IPS-18c (cell line): ENCODE measurements around the gene ABI2.
"Not testable (repeated sequence)": the region's sequence is repeated elsewhere in the genome, so short reads cannot be mapped to it uniquely, and the experiment has no call there.

Experiments
- H3K4me3 ChIP-seq: 2 replicates; pipeline ENCODE4 v1.7.0; 2013; ENCODE audit warnings: low read depth, mild to moderate bottlenecking, low read length, moderate library complexity; ENCODE audit not compliant: insufficient read depth
- H3K9me3 ChIP-seq: one replicate; pipeline ENCODE4 v1.6.1; 2013; ENCODE audit warnings: mild to moderate bottlenecking, low read length, moderate library complexity; ENCODE audit not compliant: control insufficient read depth, insufficient read depth

Gene ABI2

DNA sequence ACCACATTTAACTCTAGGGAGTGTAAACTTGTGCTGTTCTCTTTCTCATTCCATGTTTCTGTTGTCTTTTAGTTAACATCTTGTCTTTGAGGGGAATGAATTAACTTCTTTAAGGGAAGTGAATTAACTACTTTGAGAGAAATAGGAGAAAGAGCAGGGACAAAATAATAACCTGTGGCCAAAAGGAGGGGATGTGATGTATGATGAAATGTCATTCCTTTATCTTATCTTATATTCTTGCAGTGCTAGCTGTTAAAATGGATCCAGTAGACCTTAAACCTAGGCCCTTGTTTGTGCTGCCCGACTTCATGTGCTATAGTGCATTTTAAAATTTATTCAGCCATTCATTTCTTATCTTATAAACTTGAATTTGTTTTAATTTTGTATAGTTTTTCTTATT lies 18.4 kb downstream of the ABI2 start:
- H3K9me3 ChIP-seq: no peaks in the 10 kb centered on the region
- H3K4me3 ChIP-seq: no peak overlapping the region

DNA sequence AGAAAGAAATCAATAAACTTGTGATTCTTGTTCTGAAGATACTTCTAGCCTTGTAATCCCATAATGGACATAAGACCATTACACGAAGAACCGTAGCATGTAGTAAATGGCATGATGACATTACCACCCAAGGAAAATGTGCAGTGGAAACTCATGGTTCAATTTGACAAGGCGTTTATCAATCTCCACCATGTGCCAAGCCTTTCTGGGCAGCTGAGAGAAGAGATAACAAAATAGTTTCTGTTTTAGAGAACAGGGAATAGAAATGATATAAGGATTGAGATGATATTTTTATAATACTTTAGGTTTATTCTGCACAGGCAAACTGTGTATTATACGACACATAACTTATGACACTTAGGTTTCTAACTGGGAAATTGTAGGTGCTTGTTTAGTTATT lies 19.2 kb downstream of the ABI2 start:
- Histone ChIP-seq H3K9me3 (no peaks in the 10 kb centered on the region), H3K4me3 (no peak overlapping the region)

DNA sequence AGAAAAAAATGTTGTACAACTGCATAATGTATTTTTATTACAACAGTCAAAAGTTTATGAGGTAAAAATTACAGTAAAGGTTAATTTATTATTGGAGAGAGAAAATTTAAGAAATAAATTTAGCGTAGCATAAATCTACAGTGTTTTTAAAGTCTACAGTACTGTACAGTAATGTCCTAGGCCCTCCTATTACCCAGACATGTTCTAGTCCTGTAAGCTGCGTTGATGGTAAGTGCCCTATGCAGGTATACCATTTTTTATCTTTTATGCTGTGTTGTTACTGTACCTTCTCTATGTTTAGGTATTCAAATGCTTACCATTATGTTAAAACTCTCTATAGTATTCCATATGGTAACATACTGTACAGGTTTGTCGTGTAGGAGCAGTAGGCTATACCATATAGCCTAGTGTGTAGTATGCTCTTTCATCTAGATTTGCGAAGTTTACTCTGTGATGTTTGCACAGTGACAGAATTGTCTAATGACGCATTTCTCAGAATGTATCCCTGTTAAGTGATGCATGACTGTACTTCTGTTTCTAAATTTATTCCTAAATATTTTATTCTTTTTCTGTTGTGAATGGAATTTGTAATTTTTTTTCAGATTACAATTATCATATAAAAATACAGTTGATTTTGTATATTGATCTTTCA lies 24.5 kb downstream of the ABI2 start:
- no peak overlapping the region for H3K4me3 ChIP-seq

DNA sequence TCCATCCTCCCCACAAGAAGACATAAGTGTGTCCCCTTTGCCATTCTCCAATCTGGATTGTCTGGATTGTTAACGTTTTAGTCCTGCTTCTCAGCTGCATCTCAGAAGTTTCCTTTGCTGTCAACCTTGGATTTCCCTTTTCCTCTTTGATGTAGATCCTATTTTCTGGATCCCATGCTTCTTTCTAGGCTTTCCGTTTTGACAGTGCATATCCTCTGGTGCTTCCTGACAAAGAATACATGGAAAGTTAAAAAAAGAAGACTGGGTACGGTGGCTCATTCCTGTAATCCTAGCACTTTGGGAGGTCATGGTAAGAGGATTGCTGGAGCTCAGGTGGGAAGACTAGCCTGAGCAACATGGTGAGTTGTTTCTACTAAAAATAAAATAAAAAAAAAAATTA lies 26.8 kb downstream of the ABI2 start:
- no peaks in the 10 kb centered on the region for H3K9me3 ChIP-seq
- H3K4me3 ChIP-seq: no peak overlapping the region

More for the DNA sequence above, 24.5 kb downstream of the ABI2 start:
- no peaks in the 10 kb centered on the region for H3K9me3 ChIP-seq

DNA sequence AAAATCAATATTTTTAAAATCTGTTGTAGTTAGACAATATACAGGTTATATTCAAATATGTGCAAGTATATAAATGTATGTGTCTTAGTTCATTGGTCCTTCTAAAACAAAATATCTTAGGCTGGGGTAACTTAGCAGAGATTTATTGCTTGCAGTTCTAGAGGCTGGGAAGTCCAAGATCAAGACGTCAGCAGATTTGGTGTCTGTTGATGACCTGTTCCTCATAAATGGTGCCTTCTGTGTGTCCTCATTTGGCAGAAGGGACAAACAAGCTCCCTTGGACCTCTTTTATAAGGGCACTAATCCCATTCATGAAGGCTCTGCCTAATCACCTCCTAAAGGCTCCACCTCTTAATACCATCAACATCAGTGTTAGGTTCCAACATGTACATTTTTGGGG lies 31.3 kb downstream of the ABI2 start:
- no peaks in the 10 kb centered on the region for H3K9me3 ChIP-seq
- H3K4me3 ChIP-seq: no peak overlapping the region

DNA sequence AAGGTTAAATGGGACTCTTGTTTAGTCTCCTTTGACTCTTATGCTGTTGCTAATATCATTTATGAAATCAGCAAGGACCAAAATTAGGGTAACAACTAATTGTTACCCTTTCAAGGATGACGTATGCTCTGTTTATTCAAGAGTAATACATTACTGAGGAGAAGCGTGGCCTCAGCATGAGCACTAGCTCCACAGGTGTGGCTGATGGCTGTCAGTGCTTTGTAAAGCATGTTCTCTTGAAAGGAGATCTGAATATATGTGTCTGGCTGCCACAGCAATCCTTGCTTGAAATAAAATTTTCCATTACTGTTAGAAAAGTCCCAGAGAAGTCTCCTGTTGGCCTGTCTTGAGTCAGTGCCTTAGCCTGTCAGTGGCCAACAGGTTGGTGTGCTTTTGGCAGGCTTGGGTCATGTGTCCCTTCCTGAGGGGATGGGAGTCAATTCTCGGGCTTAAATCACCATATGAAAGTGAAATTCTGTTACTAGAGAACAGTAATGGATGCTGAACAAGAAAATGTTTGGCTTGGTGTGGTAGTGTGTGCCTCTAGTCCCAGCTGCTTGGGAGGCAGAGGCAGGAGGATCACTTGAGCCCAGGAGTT lies 32.7 kb downstream of the ABI2 start:
- Histone ChIP-seq H3K9me3 (no peaks in the 10 kb centered on the region), H3K4me3 (no peak overlapping the region)

DNA sequence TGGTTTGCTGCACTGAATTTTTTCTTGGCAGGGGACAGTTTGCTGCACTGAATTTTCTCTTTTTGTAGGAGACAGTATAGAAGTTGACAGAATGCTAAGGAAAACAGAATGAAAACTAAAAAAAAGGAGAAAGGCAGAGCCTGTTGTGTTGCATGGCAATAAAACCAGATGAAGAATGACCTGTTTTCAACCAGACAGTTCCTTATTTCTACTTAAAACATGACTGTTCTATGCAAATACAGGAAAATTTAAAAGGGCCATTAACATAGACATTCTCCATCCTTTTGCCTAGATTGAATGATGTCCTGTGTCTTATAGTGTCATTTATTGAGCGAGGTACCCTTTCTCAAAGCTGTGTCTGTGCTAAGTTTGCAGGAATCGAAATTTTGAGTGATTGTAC lies 33.3 kb downstream of the ABI2 start:
- H3K9me3 ChIP-seq: no peaks in the 10 kb centered on the region
- H3K4me3 ChIP-seq: no peak overlapping the region

DNA sequence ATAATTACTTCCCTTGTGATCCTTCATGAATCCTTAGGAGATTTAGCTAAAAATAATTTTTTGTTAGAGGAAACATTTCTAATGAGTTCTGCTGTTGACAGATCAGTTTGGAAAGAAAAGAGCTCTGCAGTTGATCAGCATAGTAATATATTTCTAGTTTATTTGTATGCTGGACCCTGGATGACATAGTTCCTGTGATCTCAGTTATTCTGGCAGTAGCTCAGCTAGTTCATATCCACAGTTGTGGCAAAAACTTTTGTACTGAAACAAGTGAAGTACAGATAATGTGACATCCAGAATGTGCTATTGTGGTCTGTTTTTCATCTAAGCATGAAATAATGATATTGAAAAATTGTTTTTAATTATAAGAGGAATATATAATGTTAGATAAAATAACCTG lies 33.7 kb downstream of the ABI2 start:
- Histone ChIP-seq H3K4me3 (no peak overlapping the region), H3K9me3 (no peaks in the 10 kb centered on the region)

DNA sequence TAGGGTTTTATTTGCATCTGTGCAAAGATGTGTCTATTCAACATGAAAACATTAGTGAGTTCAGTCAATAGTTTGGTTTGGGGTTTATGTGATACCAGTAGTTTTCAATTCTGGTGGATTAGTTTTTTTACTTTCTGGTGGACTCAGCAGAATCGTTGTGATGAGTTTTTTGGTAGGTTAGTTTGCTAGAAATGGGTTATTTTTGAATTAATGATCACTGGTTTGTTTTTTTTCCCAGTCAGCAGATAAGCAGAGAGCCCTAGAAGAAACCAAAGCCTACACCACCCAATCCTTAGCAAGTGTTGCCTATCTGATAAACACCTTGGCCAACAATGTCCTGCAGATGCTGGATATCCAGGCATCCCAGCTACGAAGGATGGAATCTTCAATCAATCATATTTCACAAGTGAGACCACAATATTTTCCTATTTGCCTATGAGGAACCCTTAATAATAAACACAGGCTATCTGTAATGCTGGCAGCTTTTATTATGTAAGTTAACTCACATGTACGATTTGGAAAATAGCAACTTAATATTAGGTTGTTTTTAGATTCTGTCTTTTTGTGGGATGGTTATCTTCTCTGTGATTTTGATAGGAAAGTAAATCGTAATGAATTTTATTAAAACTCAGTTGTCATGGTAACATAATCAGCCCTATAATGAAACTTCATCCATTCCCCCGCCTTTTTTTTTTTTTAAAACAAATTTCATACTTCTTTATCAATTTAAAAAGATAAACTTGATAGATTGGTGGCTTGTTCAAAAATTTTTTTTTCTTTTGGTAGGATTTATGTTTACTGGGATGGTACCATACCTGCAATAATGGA lies 38.7 kb downstream of the ABI2 start:
- Histone ChIP-seq H3K4me3 (no peak overlapping the region), H3K9me3 (no peaks in the 10 kb centered on the region)

DNA sequence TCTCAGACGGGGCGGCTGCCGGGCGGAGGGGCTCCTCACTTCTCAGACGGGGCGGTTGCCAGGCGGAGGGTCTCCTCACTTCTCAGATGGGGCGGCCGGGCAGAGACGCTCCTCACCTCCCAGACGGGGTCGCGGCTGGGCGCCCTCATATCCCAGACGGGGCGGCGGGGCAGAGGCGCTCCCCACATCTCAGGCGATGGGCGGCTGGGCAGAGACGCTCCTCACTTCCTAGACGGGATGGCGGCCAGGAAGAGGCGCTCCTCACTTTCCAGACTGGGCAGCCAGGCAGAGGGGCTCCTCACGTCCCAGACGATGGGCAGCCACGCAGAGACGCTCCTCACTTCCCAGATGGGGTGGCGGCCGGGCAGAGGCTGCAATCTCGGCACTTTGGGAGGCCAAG lies 44.5 kb downstream of the ABI2 start:
- not testable (repeated sequence) for H3K4me3 ChIP-seq, H3K9me3 ChIP-seq

DNA sequence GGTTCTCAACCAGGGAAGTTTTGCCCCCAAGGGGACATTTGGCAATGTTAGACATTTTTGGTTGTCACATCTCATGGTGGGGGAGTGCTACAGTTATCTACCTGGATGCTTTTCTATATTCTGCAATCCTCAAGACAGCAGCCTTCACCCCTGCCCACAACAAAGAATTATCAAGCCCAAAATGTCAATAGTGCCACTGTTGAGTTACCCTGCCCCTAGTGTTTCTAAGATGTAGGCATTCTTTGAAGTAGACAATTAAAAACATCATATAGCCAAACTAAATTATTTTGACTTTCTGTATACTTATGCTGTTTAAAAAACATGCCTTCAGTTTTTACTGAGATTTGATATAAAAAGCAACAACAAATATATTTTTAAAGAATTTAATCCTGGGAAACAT lies 48.0 kb downstream of the ABI2 start:
- H3K9me3 ChIP-seq: peaks cover 2% of the 10 kb centered on the region
- H3K4me3 ChIP-seq: no peak overlapping the region

DNA sequence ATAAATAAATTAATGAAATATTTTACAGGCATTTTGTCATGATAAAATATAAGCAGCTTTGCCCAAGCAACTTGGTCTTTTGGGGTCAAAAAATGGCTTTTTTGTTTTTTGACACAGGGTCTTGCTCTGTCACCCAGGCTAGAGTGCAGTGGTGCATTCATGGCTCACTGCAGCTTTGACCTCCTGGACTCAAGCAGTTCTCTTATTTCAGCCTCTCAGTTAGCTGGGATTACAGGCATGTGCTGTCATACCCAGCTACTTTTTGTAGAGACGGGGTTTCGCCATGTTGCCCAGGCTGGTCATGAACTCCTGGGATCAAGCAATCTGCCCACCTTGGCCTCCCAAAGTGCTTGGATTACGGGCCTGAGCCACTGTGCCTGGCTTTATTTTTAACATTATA lies 51.0 kb downstream of the ABI2 start:
- Histone ChIP-seq H3K4me3 (no peak overlapping the region), H3K9me3 (no peaks in the 10 kb centered on the region)

DNA sequence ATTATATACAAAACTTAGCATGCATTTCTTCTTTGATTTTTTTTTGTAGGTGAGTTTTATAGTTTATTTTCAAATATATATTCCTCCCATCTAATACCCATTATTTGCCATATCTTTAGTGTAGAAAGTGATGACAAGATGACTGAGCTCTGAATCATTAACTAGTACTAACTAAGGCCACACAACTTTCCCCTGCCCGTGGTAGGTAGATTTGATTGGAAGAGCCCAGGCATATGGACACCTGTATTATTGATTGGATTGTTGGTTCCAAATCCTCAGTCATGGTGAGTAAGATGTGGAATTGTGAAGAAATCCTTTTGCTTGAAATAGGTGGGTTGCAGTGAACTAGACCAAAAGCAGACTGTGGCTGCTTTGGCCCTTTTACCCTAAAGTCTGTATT lies 54.8 kb downstream of the ABI2 start:
- Histone ChIP-seq H3K9me3 (no peaks in the 10 kb centered on the region), H3K4me3 (no peak overlapping the region)

DNA sequence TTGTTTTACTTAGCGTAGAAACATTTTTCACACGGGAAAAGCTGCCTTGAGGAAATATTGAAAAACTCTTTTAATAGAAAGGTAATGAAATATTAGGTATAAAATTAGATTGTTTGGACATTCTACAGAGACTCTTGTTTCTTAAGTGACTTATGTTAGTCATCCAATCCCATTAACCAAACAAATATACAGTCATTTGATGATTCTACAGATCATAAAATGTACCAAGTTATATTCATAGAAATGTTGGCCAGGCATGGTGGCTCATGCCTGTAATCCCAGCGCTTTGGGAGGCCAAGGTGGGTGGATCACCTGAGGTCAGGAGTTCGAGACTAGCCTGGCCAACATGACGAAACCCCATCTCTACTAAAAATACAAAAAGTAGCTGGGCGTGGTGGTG lies 60.0 kb downstream of the ABI2 start:
- H3K4me3 ChIP-seq, H3K9me3 ChIP-seq: not testable (repeated sequence)

DNA sequence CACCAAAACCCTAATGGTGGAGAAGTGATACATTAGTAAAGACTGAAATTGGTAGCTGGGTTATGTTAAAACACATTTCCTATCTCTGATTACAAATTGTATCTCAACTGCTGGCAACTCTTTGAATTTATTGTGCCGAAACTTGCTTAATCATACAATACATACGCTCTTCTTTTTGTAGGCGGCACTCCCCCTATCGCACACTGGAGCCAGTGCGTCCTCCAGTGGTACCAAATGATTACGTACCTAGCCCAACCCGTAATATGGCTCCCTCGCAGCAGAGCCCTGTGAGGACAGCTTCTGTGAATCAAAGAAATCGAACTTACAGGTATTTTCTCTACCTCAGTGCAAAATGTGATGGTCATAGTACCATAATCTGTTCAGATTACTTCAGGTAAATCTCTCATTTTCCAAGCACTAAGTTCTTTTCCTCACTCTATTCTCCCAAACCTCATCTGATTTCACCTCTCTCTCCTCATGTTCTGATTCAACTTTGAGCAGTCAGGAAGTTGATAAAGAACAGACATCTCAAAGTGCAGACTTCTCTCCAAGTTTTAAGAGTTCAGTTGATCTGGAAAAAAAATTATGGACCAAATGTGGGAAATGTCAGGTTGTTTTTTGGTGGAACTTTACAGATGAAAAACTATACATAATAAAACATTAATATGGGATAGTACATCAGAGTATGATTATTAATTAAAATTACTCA lies 66.5 kb downstream of the ABI2 start:
- H3K4me3 ChIP-seq: no peak overlapping the region

DNA sequence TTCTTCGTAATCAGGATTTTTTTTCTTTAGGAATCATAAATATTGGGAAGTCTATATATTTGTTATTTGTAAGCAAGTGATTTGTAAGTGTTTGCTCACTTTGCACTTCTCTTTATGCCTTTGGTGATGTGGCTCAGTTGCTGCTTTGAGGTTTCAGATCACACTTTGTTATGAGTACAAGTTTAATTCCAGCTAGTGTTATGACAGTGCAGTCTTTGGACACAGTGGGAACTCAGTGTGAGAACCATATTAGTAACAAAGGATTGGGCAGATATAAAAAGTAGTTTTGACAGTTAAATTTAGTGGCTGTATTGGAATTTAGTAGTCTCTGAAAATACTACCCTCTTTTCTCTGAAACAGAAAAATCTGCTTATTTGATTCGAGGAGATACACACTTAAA lies 67.7 kb downstream of the ABI2 start:
- H3K9me3 ChIP-seq: no peaks in the 10 kb centered on the region
- H3K4me3 ChIP-seq: no peak overlapping the region

More for the DNA sequence above, 66.5 kb downstream of the ABI2 start:
- H3K9me3 ChIP-seq: no peaks in the 10 kb centered on the region

DNA sequence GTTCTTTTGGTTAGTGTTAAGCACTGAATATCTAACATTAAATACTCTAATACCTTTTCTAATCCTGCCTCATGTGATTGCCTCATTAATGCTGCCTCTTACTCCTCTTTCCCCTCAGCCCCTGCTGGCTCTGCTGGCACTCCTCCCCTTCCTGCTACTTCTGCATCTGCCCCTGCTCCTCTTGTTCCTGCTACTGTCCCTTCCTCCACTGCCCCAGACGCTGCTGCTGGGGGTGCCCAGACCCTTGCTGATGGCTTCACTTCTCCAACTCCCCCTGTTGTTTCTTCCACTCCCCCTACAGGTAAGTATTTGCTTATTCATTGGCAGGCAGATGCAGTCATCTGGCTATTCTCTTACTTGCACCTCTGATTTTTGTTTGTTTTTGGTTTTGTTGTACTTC lies 68.5 kb downstream of the ABI2 start:
- Histone ChIP-seq H3K9me3 (no peaks in the 10 kb centered on the region), H3K4me3 (no peak overlapping the region)

DNA sequence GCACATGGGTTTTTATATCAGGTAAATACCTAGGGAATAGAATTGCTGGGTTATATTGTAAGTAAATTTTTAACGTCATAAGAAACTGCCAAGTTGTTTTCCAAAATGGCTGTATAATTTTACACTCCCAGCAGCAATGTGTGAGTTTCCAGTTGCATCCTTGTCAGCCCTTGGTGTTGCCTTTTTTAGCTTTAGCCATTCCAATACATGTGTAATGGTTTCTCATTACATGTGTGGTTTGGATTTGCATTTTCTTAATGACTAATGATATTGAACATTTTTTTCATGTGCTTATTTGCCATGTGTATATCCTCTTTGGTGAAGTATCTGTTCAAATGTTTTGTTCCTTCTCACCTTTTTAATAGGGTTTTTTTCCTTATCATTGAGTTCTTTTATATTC lies 70.8 kb downstream of the ABI2 start:
- Histone ChIP-seq H3K9me3 (no peaks in the 10 kb centered on the region), H3K4me3 (no peak overlapping the region)
